Activated T-cell treated with anti-CD3 and anti-CD28 coated beads, Interleukin-2, amount 50 U/mL, for 24 hours (primary cell): Measurements from ENCODE around the gene KDSR.

Source experiments
- DNase-seq: peaks from one replicate; pipeline ENCODE4 v3.0.0-alpha.2; 2020
- H3K27ac Mint-ChIP-seq: 2 replicates; pipeline ENCODE4 v1.8.0; 2020; ENCODE audit warnings: mild to moderate bottlenecking, mixed read lengths
- H3K27me3 Mint-ChIP-seq: 2 replicates; pipeline ENCODE4 v1.8.0; 2020; ENCODE audit warnings: mixed read lengths
- H3K36me3 Mint-ChIP-seq: 2 replicates; pipeline ENCODE4 v1.8.0; 2020; ENCODE audit warnings: low read depth, mixed read lengths
- H3K4me1 Mint-ChIP-seq: 2 replicates; pipeline ENCODE4 v1.8.0; 2020; ENCODE audit warnings: low read depth, mixed read lengths
- H3K4me3 Mint-ChIP-seq: 2 replicates; pipeline ENCODE4 v1.8.0; 2020; ENCODE audit warnings: mild to moderate bottlenecking, moderate library complexity, mixed read lengths
- H3K9me3 Mint-ChIP-seq: 2 replicates; pipeline ENCODE4 v1.8.0; 2020; ENCODE audit warnings: mixed read lengths

KDSR gene

GRCh38 chr18:63346480-63347183, 20.4 kb downstream of the KDSR start:
- H3K4me1 Mint-ChIP-seq, result no peaks in the 10 kb centered on the region
- no peaks in the 10 kb centered on the region for H3K9me3 Mint-ChIP-seq
- H3K27me3 Mint-ChIP-seq, result no peaks in the 10 kb centered on the region
- no peak for DNase-seq
- H3K4me3 Mint-ChIP-seq, result no peak overlapping the region
- peak overlapping the region; percentile 10 for H3K27ac Mint-ChIP-seq
- H3K36me3 Mint-ChIP-seq, result peaks cover 91% of the 10 kb centered on the region

GRCh38 chr18:63346031-63346430, 21.0 kb downstream of the KDSR start:
- H3K4me1 Mint-ChIP-seq, result no peaks in the 10 kb centered on the region
- DNase-seq, result no peak
- no peaks in the 10 kb centered on the region for H3K9me3 Mint-ChIP-seq
- peaks cover 92% of the 10 kb centered on the region for H3K36me3 Mint-ChIP-seq
- H3K27ac Mint-ChIP-seq, result no peak overlapping the region
- no peak overlapping the region for H3K4me3 Mint-ChIP-seq
- H3K27me3 Mint-ChIP-seq, result no peaks in the 10 kb centered on the region

GRCh38 chr18:63344918-63345317, 22.1 kb downstream of the KDSR start:
- peaks cover 94% of the 10 kb centered on the region for H3K36me3 Mint-ChIP-seq
- H3K9me3 Mint-ChIP-seq, result no peaks in the 10 kb centered on the region
- no peaks in the 10 kb centered on the region for H3K27me3 Mint-ChIP-seq
- no peak for DNase-seq
- H3K4me1 Mint-ChIP-seq, result peaks cover 8% of the 10 kb centered on the region
- H3K4me3 Mint-ChIP-seq, result no peak overlapping the region
- H3K27ac Mint-ChIP-seq, result peak overlapping the region; percentile 26

- peak overlapping the region; percentile 26 for H3K27ac Mint-ChIP-seq
- DNase-seq, result no peak
- H3K4me3 Mint-ChIP-seq, result no peak overlapping the region
Observed at GRCh38 chr18:63344263-63344662, 22.7 kb downstream of the KDSR start.

GRCh38 chr18:63342206-63342605, 24.8 kb downstream of the KDSR start:
- no peak for DNase-seq
- no peak overlapping the region for H3K27ac Mint-ChIP-seq
- peaks cover 9% of the 10 kb centered on the region for H3K4me1 Mint-ChIP-seq
- H3K36me3 Mint-ChIP-seq, result peaks cover 98% of the 10 kb centered on the region
- no peaks in the 10 kb centered on the region for H3K9me3 Mint-ChIP-seq
- H3K27me3 Mint-ChIP-seq, result no peaks in the 10 kb centered on the region
- H3K4me3 Mint-ChIP-seq, result no peak overlapping the region

More at GRCh38 chr18:63344263-63344662, 22.7 kb downstream of the KDSR start:
- H3K36me3 Mint-ChIP-seq, result peaks cover 94% of the 10 kb centered on the region
- H3K27me3 Mint-ChIP-seq, result no peaks in the 10 kb centered on the region
- H3K4me1 Mint-ChIP-seq, result peaks cover 9% of the 10 kb centered on the region
- no peaks in the 10 kb centered on the region for H3K9me3 Mint-ChIP-seq

- H3K9me3 Mint-ChIP-seq, result no peaks in the 10 kb centered on the region
- no peaks in the 10 kb centered on the region for H3K27me3 Mint-ChIP-seq
- H3K4me3 Mint-ChIP-seq, result no peak overlapping the region
- H3K36me3 Mint-ChIP-seq, result peaks cover 96% of the 10 kb centered on the region
- DNase-seq, result no peak
- H3K27ac Mint-ChIP-seq, result no peak overlapping the region
- peaks cover 17% of the 10 kb centered on the region for H3K4me1 Mint-ChIP-seq
Observed at GRCh38 chr18:63339920-63340484, 27.0 kb downstream of the KDSR start.

GRCh38 chr18:63336366-63337099, 30.5 kb downstream of the KDSR start:
- H3K36me3 Mint-ChIP-seq, result peaks cover 98% of the 10 kb centered on the region
- DNase-seq, result no peak
- no peaks in the 10 kb centered on the region for H3K27me3 Mint-ChIP-seq
- peak overlapping the region; percentile 47 for H3K27ac Mint-ChIP-seq
- no peak overlapping the region for H3K4me3 Mint-ChIP-seq
- H3K4me1 Mint-ChIP-seq, result peaks cover 17% of the 10 kb centered on the region
- no peaks in the 10 kb centered on the region for H3K9me3 Mint-ChIP-seq

- peaks cover under 1% of the 10 kb centered on the region for H3K4me1 Mint-ChIP-seq
- H3K27ac Mint-ChIP-seq, result no peak overlapping the region
- H3K4me3 Mint-ChIP-seq, result no peak overlapping the region
- H3K36me3 Mint-ChIP-seq, result peaks cover 74% of the 10 kb centered on the region
- H3K9me3 Mint-ChIP-seq, result no peaks in the 10 kb centered on the region
- no peaks in the 10 kb centered on the region for H3K27me3 Mint-ChIP-seq
- DNase-seq, result no peak
Observed at GRCh38 chr18:63331105-63331504, 35.9 kb downstream of the KDSR start.

GRCh38 chr18:63329431-63330145, 37.4 kb downstream of the KDSR start:
- Mint-ChIP-seq H3K36me3 (peaks cover 59% of the 10 kb centered on the region), H3K4me1 (no peaks in the 10 kb centered on the region), H3K4me3 (no peak overlapping the region), H3K9me3 (no peaks in the 10 kb centered on the region), H3K27me3 (no peaks in the 10 kb centered on the region), H3K27ac (no peak overlapping the region)
- DNase-seq, result no peak

- DNase-seq, result no peak
- Mint-ChIP-seq H3K36me3 (peaks cover 23% of the 10 kb centered on the region), H3K9me3 (no peaks in the 10 kb centered on the region), H3K27me3 (no peaks in the 10 kb centered on the region), H3K4me1 (peaks cover 17% of the 10 kb centered on the region), H3K4me3 (no peak overlapping the region), H3K27ac (no peak overlapping the region)
Observed at GRCh38 chr18:63326011-63326410, 41.0 kb downstream of the KDSR start.

GRCh38 chr18:63325086-63325686, 41.8 kb downstream of the KDSR start:
- Mint-ChIP-seq H3K9me3 (no peaks in the 10 kb centered on the region), H3K4me1 (peaks cover 19% of the 10 kb centered on the region), H3K27me3 (no peaks in the 10 kb centered on the region), H3K27ac (no peak overlapping the region), H3K4me3 (no peak overlapping the region), H3K36me3 (peaks cover 17% of the 10 kb centered on the region)
- DNase-seq, result no peak

- H3K9me3 Mint-ChIP-seq, result no peaks in the 10 kb centered on the region
- no peaks in the 10 kb centered on the region for H3K27me3 Mint-ChIP-seq
- peaks cover 19% of the 10 kb centered on the region for H3K4me1 Mint-ChIP-seq
- no peak overlapping the region for H3K4me3 Mint-ChIP-seq
- H3K36me3 Mint-ChIP-seq, result peaks cover 19% of the 10 kb centered on the region
- H3K27ac Mint-ChIP-seq, result peak overlapping the region; percentile 7
- DNase-seq, result no peak
Observed at GRCh38 chr18:63322908-63323634, 43.9 kb downstream of the KDSR start.

- Mint-ChIP-seq H3K4me1 (peaks cover 19% of the 10 kb centered on the region), H3K9me3 (no peaks in the 10 kb centered on the region), H3K27ac (no peak overlapping the region), H3K4me3 (no peak overlapping the region), H3K27me3 (no peaks in the 10 kb centered on the region), H3K36me3 (peaks cover 23% of the 10 kb centered on the region)
- DNase-seq, result no peak
Observed at GRCh38 chr18:63322206-63322605, 44.8 kb downstream of the KDSR start.

GRCh38 chr18:63321291-63321690, 45.7 kb downstream of the KDSR start:
- Mint-ChIP-seq H3K4me1 (peaks cover 27% of the 10 kb centered on the region), H3K9me3 (no peaks in the 10 kb centered on the region), H3K27ac (peak overlapping the region; percentile 94), H3K36me3 (peaks cover 32% of the 10 kb centered on the region), H3K4me3 (peak overlapping the region; percentile 84), H3K27me3 (no peaks in the 10 kb centered on the region)
- no peak for DNase-seq
